ENCODE measurements around the gene PRDM12.

Gene PRDM12

GRCh38 chr9:130687615-130688014 lies 23.2 kb downstream of the PRDM12 start:
- in situ Hi-C loops (cut with MboI; ENCODE audit: low sequenced_read_pairs) = no loop called here

- in situ Hi-C loops (cut with MboI; ENCODE audit: low sequenced_read_pairs) = no loop called here
Measured at GRCh38 chr9:130688072-130688471, 23.7 kb downstream of the PRDM12 start.

- in situ Hi-C loops (cut with MboI; ENCODE audit: low sequenced_read_pairs) = no loop called here
Measured at GRCh38 chr9:130689572-130689936, 25.2 kb downstream of the PRDM12 start.

- in situ Hi-C loops (cut with MboI; ENCODE audit: low sequenced_read_pairs) = no loop called here
Measured at GRCh38 chr9:130689937-130690700, 25.7 kb downstream of the PRDM12 start.

GRCh38 chr9:130692321-130692720 lies 27.9 kb downstream of the PRDM12 start:
- in situ Hi-C loops (cut with MboI; ENCODE audit: low sequenced_read_pairs) = no loop called here

GRCh38 chr9:130693101-130693425 lies 28.7 kb downstream of the PRDM12 start:
- in situ Hi-C loops (cut with MboI; ENCODE audit: low sequenced_read_pairs) = no loop called here

GRCh38 chr9:130693426-130694191 lies 29.2 kb downstream of the PRDM12 start, which contains the start of gene EXOSC2:
EXOSC2 (plus strand) TSS chr9:130693780; CDS start chr9:130693792, 12 bp downstream.
- in situ Hi-C loops (cut with MboI; ENCODE audit: low sequenced_read_pairs) = no loop called here

GRCh38 chr9:130694205-130694604 lies 29.8 kb downstream of the PRDM12 start:
- in situ Hi-C loops (cut with MboI; ENCODE audit: low sequenced_read_pairs) = no loop called here

- in situ Hi-C loops (cut with MboI; ENCODE audit: low sequenced_read_pairs) = no loop called here
Measured at GRCh38 chr9:130696139-130696650, 31.8 kb downstream of the PRDM12 start.

GRCh38 chr9:130696996-130697395 lies 32.6 kb downstream of the PRDM12 start:
- in situ Hi-C loops (cut with MboI; ENCODE audit: low sequenced_read_pairs) = no loop called here

GRCh38 chr9:130698514-130698913 lies 34.1 kb downstream of the PRDM12 start:
- in situ Hi-C loops (cut with MboI; ENCODE audit: low sequenced_read_pairs) = no loop called here

GRCh38 chr9:130699047-130699446 lies 34.7 kb downstream of the PRDM12 start:
- in situ Hi-C loops (cut with MboI; ENCODE audit: low sequenced_read_pairs) = no loop called here

GRCh38 chr9:130701059-130702022 lies 36.9 kb downstream of the PRDM12 start:
- in situ Hi-C loops (cut with MboI; ENCODE audit: low sequenced_read_pairs) = loop anchor here (10.0 to 25.0 kb wide), 2 partner anchors 286 to 343 kb away; no protein-coding TSS in a partner anchor

- in situ Hi-C loops (cut with MboI; ENCODE audit: low sequenced_read_pairs) = loop anchor here (10.0 to 25.0 kb wide), 2 partner anchors 284 to 341 kb away; no protein-coding TSS in a partner anchor
Measured at GRCh38 chr9:130703501-130703900, 39.1 kb downstream of the PRDM12 start.

- in situ Hi-C loops (cut with MboI; ENCODE audit: low sequenced_read_pairs) = loop anchor here (5.0 to 25.0 kb wide), 3 partner anchors 155 to 337 kb away; no protein-coding TSS in a partner anchor
Measured at GRCh38 chr9:130707225-130707976, 43.0 kb downstream of the PRDM12 start.

GRCh38 chr9:130710822-130711352 lies 46.5 kb downstream of the PRDM12 start:
- in situ Hi-C loops (cut with MboI; ENCODE audit: low sequenced_read_pairs) = loop anchor here (25.0 kb wide), 1 partner anchor 276 kb away; no protein-coding TSS in a partner anchor

GRCh38 chr9:130711469-130711868 lies 47.1 kb downstream of the PRDM12 start:
- in situ Hi-C loops (cut with MboI; ENCODE audit: low sequenced_read_pairs) = loop anchor here (25.0 kb wide), 1 partner anchor 276 kb away; no protein-coding TSS in a partner anchor

GRCh38 chr9:130712564-130713285 lies 48.3 kb downstream of the PRDM12 start:
- in situ Hi-C loops (cut with MboI; ENCODE audit: low sequenced_read_pairs) = loop anchor here (25.0 kb wide), 1 partner anchor 275 kb away; no protein-coding TSS in a partner anchor
